Skin of body (tissue), 2 donors: Measurements from ENCODE around the gene TRAF3. TPM values are rescaled to one million over a fixed set of nuclear protein-coding genes. Genes with fewer than 3 reads are reported as not detected.

ENCODE experiments used
- DNase-seq: peaks from one replicate; lab custom pipeline; 2025; lab: John Stamatoyannopoulos, UW
- total RNA-seq: library from RNA; depleted of rRNA; stranded (reverse); fragments of >200 nt; gene quantifications from one replicate; pipeline ENCODE4 v1.2.3, GENCODE V29; 2014

The TRAF3 gene
- total RNA-seq, 1 donor from 2014 or later: 13.4 TPM

DNA sequence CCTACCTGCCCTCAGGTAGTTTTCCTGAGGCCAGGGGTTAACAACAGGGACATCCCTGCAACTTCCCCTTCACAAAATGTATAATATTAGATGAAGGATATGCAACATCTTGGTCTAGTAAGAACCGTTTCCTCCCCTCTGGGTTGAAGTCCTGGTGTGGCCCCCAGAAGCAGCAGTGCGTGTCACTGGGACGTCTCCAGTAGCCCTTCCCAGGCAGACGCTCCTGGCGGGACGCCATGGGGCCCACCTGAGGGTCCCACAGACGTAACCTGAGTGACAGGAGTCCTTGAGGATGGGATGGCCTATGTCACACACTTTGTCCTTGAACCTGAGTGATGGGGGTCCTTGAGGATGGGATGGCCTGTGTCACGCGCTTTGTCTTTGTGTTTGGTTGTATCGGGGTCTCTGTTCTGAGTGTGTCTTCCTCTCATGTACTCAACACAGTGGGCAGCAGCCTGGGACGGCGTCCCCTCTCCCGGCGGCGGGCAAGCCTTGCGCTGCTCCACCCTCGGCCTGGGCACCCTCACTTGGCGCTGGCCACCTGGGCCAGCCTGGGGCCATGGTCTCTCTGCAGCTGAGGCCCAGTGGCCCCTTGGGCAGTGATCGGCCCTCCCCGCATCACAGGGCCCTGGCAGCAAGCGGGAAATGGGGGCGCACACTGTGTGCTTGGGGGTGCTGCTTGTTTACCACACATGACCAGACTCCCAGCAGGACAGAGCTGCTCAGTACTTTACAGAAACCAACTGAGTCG is 130.9 kb downstream of the TRAF3 start:
- DNase-seq: no peak

GRCh38 chr14:102908766-102909455 is 131.7 kb downstream of the TRAF3 start:
- no peak for DNase-seq

DNA sequence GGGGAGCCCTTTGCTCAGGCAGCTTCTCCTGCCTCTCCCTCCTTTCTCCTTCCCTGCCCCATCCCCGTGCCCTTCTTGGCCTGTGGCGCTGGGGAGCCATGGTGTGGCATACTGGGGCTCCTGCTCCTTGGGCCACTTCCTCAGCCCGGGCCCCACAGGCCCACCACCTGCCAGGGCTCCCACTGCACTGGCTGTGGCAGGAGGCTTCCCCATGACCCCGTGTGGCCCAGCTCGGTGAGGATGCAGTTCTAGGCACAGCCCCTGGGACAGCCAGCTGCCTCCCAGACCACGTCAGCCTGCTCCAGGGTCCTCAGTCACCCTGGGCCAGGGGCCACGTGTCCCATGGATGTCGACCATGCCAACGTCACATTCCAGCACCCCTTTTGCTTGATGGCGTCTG is 132.2 kb downstream of the TRAF3 start:
- no peak for DNase-seq

- no peak for DNase-seq
Observed at GRCh38 chr14:102909911-102910310, 132.7 kb downstream of the TRAF3 start.

- no peak for DNase-seq
Observed at GRCh38 chr14:102910442-102910841, 133.2 kb downstream of the TRAF3 start.

- DNase-seq: no peak
Observed at GRCh38 chr14:102911541-102911951, 134.3 kb downstream of the TRAF3 start.

DNA sequence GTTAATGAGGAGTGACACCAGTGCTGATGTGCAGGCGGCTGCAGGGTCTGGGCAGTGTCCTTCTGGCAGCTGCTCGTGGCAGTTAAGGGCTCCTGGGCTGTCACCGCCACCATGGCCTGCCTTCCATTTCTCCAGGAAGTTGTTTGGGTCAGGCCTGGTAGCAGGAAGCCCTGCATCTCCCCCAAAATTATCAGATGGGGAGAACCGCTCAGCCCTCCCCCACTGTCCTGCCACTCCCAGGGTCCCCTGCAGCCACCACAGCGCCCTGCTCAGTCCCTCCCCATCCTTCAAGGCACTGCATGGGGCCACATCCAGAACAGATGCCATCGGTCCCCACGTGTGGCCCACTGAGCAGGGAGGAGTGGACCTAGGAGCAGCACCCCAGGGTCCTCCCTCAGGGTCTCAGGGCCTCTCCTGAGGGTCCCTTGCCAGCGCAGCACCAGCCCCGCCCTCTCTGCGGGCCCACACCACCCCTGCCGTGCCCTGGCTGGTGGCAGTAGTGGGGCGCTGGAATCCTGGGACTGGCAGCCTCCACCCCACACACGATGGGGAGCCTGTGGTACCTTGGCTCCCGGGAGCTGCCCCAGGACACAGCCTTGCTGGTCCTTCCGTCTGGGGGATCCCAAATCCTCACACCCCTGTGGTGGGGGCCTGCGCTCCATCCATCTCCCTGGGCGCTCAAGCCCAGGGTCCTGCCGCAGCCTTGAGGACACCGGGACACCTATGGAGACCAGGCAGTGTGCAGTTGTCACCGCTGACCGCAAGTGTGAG is 134.9 kb downstream of the TRAF3 start:
- no peak for DNase-seq

DNA sequence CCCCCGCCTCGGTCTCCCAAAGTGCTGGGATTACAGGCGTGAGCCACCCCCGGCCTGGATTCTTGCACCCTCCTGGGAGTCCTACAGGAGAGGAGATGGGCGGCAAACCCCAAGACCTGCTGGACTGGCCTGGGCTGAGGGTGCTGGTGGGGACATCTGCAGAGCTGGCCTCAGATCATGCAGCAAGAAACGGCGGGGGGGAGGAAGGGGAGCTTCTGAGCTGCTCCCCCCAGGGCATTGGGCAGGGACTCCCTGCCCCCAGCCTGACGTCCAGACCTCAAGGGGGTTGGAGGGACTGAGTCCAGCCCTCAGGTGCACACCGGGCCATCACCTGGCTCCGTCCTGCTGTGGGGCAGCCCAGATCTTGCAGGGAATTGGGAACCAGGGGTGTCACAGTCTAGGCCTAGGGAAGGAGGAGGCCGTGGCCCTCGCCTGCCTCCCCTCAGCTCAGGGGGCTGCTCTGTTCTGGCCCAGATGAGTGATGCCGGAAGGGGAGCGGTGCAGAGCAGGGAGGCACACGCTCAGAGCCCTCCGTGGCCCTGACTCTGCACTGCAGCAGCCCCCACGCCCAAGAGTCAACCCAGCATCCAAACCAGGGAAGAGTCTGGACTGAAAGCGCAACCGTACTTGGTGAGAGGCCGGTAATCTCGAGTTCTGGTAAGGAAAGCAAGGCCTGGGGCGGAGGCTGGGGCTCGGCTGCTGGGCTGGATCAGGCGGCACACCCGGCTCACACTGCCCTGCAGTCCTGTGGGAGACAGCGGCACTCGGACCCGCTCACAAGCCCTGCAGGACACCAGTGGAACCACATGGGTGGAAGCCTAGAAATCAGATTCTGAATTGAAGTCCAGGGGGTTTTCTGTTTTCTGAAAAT is 136.3 kb downstream of the TRAF3 start:
- no peak for DNase-seq

GRCh38 chr14:102914474-102915291 is 137.4 kb downstream of the TRAF3 start:
- DNase-seq: no peak

DNA sequence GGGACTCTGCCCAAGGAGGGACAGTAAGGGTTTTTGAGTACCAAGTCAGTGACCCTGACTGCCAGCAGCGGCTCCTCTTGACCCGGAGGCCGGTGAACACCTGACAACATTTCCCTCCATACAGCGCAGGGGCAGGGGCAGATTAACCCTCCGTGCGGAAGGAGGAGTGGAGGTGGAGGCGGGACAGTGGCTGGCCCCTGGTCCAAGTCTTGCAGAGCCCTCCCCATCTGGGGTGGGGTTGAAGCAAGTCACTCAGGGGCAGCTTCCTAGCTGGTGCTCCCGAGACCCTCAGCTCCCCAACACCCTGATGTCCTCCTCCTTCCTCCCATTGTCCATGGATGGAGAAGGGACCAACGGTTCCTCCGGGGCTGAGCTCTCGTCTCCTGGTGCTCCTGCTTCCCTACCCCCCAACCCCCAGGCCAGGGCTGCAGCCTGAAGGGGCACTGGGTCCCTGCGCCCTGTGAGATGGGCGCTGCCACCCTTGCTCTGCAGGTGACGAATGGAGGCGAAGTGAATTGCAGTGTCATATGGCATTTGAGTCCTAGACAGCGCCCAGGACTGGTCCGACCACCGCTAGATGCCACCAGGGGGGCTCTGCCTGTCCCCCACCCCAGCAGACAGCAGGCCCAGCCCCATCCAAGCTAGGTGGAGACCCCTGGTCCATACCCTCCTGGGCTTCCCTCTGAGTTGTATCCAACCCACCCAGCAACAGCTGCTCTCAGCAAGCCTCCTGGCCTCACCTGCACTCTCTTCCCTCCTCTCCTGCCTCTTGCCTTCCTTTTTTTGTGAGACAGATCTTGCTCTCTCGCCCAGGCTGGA is 138.3 kb downstream of the TRAF3 start:
- DNase-seq: no peak

GRCh38 chr14:102916347-102917055 is 139.3 kb downstream of the TRAF3 start:
- no peak for DNase-seq

DNA sequence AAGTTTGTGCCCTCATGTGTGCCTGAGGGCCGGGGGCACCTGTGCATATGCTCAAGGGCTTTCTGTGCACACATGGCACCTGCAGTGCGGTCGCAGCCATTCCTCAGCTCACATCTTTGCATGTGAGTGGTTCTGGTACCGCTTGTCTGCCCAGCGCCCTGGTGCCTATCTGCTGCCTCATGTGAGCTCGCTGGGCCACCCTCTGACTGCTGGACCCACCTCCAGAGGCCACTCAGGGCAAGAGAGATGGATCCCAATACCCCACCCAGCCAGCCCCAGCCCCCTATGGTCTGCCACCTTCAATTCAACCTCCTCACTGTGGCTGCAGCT is 139.8 kb downstream of the TRAF3 start:
- DNase-seq: no peak

DNA sequence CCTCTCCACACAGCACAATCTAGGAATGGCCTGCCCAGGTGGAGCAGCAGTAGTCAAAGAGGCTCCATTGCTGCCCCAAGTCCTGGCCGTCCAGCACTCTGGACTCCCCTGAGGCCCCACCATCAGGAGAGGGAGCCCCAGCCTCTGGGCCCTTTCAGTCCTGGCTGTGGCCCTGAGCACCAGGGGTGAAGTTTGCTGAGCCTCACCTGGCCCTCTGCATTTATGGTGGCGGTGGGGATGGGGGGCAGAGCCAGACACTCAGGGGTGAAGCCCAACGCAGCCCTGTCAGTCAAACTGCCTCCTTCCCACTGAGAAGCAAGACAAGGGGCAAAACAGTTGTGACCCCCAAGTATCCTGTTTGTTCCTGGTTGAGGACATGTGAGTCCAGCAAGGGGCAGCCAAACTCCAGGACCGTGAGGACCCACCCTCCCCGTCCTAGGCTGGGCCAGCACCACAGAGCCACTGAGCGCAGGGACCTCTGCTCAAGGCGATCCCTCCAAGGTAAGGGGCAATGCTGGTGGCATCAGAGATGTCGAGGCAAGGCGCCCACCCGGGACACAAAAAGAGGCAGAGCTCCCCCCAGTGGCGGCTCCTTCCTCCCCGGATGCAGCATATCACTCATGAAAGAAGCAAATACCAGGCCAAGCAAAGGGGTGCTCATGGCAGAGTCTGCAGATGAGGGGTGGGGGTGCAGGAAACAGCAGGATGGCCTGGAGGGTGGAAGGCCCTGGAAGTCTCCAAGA is 140.4 kb downstream of the TRAF3 start:
- no peak for DNase-seq

GRCh38 chr14:102918438-102918837 is 141.2 kb downstream of the TRAF3 start:
- DNase-seq: no peak

GRCh38 chr14:102920273-102920997 is 143.2 kb downstream of the TRAF3 start:
- DNase-seq: no peak

DNA sequence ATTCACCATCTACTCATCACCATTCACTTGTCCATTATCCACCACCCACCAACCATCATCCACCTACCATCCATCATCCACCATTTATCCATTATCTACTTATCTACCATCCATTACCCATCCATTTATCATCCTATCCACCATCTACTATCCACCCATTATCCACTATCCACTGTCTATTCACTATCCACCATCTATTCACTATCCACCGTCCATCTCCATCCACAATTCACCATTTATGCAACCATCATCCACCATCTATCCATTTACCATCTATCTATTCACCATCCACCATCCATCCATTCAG is 143.7 kb downstream of the TRAF3 start:
- no peak for DNase-seq

DNA sequence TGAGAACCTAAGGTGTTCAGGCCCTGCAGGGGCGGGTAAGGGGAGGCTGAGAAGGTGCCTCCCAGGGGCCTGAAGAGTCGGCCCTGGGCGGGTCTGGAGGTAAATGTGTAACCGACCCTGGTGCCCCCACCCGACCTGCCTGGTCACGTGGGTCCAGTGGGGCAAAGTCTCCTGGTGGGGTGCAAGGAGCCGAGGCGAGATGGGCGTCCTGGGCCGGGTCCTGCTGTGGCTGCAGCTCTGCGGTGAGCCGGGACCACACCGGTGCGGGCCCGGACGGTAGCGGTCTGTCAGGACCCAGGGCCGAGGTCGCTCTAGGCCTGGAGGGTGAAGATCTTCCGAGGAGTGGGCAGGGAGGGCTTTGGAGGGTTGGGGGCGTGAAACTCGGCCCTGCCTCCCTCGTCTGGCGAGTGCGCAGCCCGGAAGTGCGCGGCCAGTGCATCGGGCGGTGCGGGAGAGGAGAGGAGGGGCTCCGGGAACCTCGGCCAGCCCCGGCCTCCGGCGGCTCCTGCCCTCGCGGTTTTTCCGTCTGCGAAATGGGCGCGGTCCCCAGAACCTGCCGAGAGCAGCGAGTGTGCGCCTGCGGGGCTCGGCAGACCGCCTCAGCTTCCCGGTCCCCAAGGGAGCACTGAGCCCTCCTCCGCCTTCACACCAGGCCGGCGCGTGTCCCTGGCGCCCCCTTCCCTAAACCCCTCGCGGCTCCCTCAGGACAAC is 145.4 kb downstream of the TRAF3 start, which contains the start of gene AMN:
Gene AMN (plus strand): TSS at position 174 of the 711 bp plus-strand sequence. CDS start 26 bp downstream, at position 200.
- no peak for DNase-seq
